Glutamatergic neuron (in vitro differentiated cells): ENCODE data around the gene PGP. TPM values are rescaled to one million over a fixed set of nuclear protein-coding genes. Genes with fewer than 3 reads are reported as not detected.

Source experiments
- DNase-seq: peaks from one replicate; pipeline ENCODE4 v3.0.0; 2022
- H3K27ac Mint-ChIP-seq: one replicate; pipeline ENCODE4 v1.8.0; 2020; ENCODE audit warnings: mild to moderate bottlenecking, mixed read lengths, inconsistent platforms; ENCODE audit not compliant: unreplicated experiment
- H3K27me3 Mint-ChIP-seq: one replicate; pipeline ENCODE4 v1.8.0; 2020; ENCODE audit warnings: mild to moderate bottlenecking, moderate library complexity, mixed read lengths, inconsistent platforms; ENCODE audit not compliant: unreplicated experiment
- H3K36me3 Mint-ChIP-seq: one replicate; pipeline ENCODE4 v1.8.0; 2020; ENCODE audit warnings: mild to moderate bottlenecking, mixed read lengths, inconsistent platforms; ENCODE audit not compliant: unreplicated experiment
- H3K4me1 Mint-ChIP-seq: one replicate; pipeline ENCODE4 v1.8.0; 2020; ENCODE audit warnings: mild to moderate bottlenecking, low read depth, mixed read lengths, inconsistent platforms; ENCODE audit not compliant: unreplicated experiment
- H3K4me3 Mint-ChIP-seq: one replicate; pipeline ENCODE4 v1.8.0; 2020; ENCODE audit warnings: mild to moderate bottlenecking, mixed read lengths, inconsistent platforms; ENCODE audit not compliant: unreplicated experiment
- H3K9me3 Mint-ChIP-seq: one replicate; pipeline ENCODE4 v1.8.0; 2020; ENCODE audit warnings: mild to moderate bottlenecking, moderate library complexity, mixed read lengths, inconsistent platforms; ENCODE audit not compliant: unreplicated experiment
- CTCF ChIP-seq: fragments of 200-600 bp; sonication (generic); IDR thresholded peaks from one replicate; pipeline ENCODE4 v1.5.0; 2021; ENCODE audit not compliant: partially characterized antibody, unreplicated experiment
- total RNA-seq: library from RNA; stranded (reverse); fragmentation: NEBNext Ultra II Directional; extraction: Animal tissue kit (Norgen Biotek cat#: 25700); gene quantifications from one replicate; pipeline ENCODE4 v1.2.1, GENCODE V29; 2021; ENCODE audit not compliant: unreplicated experiment

Gene PGP
- total RNA-seq, 1 donor from 2014 or later, result 33.9 TPM

GRCh38 chr16:2213817-2214718 lies 572 bp downstream of the PGP start:
- peaks cover 11% of the 10 kb centered on the region for H3K4me1 Mint-ChIP-seq
- no peak for TF ChIP-seq CTCF
- H3K27me3 Mint-ChIP-seq, result peaks cover 10% of the 10 kb centered on the region
- H3K27ac Mint-ChIP-seq, result peak overlapping the region; percentile 18
- peaks cover 2% of the 10 kb centered on the region for H3K9me3 Mint-ChIP-seq
- no peaks in the 10 kb centered on the region for H3K36me3 Mint-ChIP-seq
- DNase-seq, result no peak
- H3K4me3 Mint-ChIP-seq, result peak overlapping the region; percentile 83

- DNase-seq, result no peak
- no peak for TF ChIP-seq CTCF
- Mint-ChIP-seq H3K4me3 (peak overlapping the region; percentile 83), H3K36me3 (no peaks in the 10 kb centered on the region), H3K27ac (peak overlapping the region; percentile 28), H3K9me3 (peaks cover 4% of the 10 kb centered on the region), H3K4me1 (peaks cover 12% of the 10 kb centered on the region), H3K27me3 (peaks cover 11% of the 10 kb centered on the region)
Observed at GRCh38 chr16:2212362-2213324, 2.0 kb downstream of the PGP start.

- DNase-seq, result no peak
- H3K9me3 Mint-ChIP-seq, result peaks cover 7% of the 10 kb centered on the region
- no peak for TF ChIP-seq CTCF
- peak overlapping the region; percentile 46 for H3K4me3 Mint-ChIP-seq
- no peaks in the 10 kb centered on the region for H3K36me3 Mint-ChIP-seq
- peaks cover 15% of the 10 kb centered on the region for H3K4me1 Mint-ChIP-seq
- H3K27ac Mint-ChIP-seq, result no peak overlapping the region
- peaks cover 15% of the 10 kb centered on the region for H3K27me3 Mint-ChIP-seq
Observed at GRCh38 chr16:2211923-2212347, 2.7 kb downstream of the PGP start.

- no peak within 1 kb of the TSS for H3K4me3 Mint-ChIP-seq
- no peaks in the 10 kb centered on the region for H3K36me3 Mint-ChIP-seq
- peaks cover 15% of the 10 kb centered on the region for H3K27me3 Mint-ChIP-seq
- peaks cover 9% of the 10 kb centered on the region for H3K9me3 Mint-ChIP-seq
- H3K27ac Mint-ChIP-seq, result no peak within 1 kb of the TSS
- no peak for TF ChIP-seq CTCF
- peaks cover 18% of the 10 kb centered on the region for H3K4me1 Mint-ChIP-seq
- DNase-seq, result no peak
Observed at GRCh38 chr16:2210386-2211365, 4.0 kb downstream of the PGP start, which contains the start of gene BRICD5. TSS of gene BRICD5 (minus strand) at chr16:2210863. CDS start at chr16:2210833, 30 bp downstream.
